Parathyroid adenoma (tissue), 2 donors: ENCODE results near the gene FRRS1.

Experiments used
- H2AFZ ChIP-seq: fragments of 300-600 bp; sonication (generic); one replicate; pipeline ENCODE4 v1.7.0; 2017; ENCODE audit warnings: antibody characterized with exemption, mild to moderate bottlenecking
- H3K27ac ChIP-seq: fragments of 300-600 bp; sonication (generic); one replicate; pipeline ENCODE4 v1.7.0; 2017
- H3K27me3 ChIP-seq: fragments of 300-600 bp; sonication (generic); one replicate; pipeline ENCODE4 v1.7.0; 2017; ENCODE audit warnings: low read length; ENCODE audit not compliant: control insufficient read depth, insufficient read depth
- H3K36me3 ChIP-seq: fragments of 300-600 bp; sonication (generic); one replicate; pipeline ENCODE4 v1.7.0; 2017; ENCODE audit warnings: low read length; ENCODE audit not compliant: control insufficient read depth, insufficient read depth
- H3K4me1 ChIP-seq: fragments of 300-600 bp; sonication (generic); one replicate; pipeline ENCODE4 v1.7.0; 2017; ENCODE audit warnings: control low read depth
- H3K4me2 ChIP-seq: fragments of 300-600 bp; sonication (generic); one replicate; pipeline ENCODE4 v1.7.0; 2017; ENCODE audit warnings: low read length
- H3K4me3 ChIP-seq: fragments of 300-600 bp; sonication (generic); one replicate; pipeline ENCODE4 v1.7.0; 2017; ENCODE audit warnings: low read depth, low read length
- H3K79me2 ChIP-seq: fragments of 300-600 bp; sonication (generic); one replicate; pipeline ENCODE4 v1.7.0; 2017; ENCODE audit warnings: control low read depth
- H3K9ac ChIP-seq: fragments of 300-600 bp; sonication (generic); one replicate; pipeline ENCODE4 v1.7.0; 2017; ENCODE audit warnings: mild to moderate bottlenecking
- H3K9me3 ChIP-seq: fragments of 300-600 bp; sonication (generic); one replicate; pipeline ENCODE4 v1.7.0; 2017; ENCODE audit warnings: low read length; ENCODE audit not compliant: control insufficient read depth
- CTCF ChIP-seq: fragments of 300-600 bp; sonication (generic); IDR thresholded peaks from one replicate; pipeline ENCODE4 v1.7.0; 2017; ENCODE audit warnings: antibody characterized with exemption, mild to moderate bottlenecking
- donor health status: primary hyperparathyroidism.

Gene FRRS1

DNA sequence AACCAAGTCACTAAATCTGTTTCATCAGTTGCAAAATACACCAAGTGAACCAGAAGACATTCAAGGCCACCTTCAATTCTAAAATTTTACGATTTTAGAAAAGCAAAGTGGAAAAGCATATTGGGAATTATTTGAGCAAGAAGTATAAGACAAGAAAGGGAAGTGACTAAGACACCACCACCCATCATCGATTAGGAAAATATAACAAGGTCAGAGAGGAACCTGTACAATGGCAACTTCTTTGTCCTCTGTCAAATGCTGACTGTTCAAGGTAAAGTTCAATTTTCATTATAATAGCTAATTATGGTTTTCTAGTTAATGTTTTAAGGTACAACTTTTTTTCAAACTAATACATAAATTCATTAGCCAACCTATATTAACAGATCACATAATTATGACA, 10.8 kb downstream of the FRRS1 start:
- Histone ChIP-seq H3K36me3 (no peaks in the 10 kb centered on the region), H3K27me3 (no peaks in the 10 kb centered on the region), H3K27ac (no peak overlapping the region), H3K9me3 (no peaks in the 10 kb centered on the region), H3K4me3 (no peak overlapping the region), H3K9ac (no peak overlapping the region), H3K79me2 (no peaks in the 10 kb centered on the region), H3K4me1 (no peaks in the 10 kb centered on the region), H3K4me2 (no peak overlapping the region), H2AFZ (no peak overlapping the region)
- TF ChIP-seq CTCF: no peak

DNA sequence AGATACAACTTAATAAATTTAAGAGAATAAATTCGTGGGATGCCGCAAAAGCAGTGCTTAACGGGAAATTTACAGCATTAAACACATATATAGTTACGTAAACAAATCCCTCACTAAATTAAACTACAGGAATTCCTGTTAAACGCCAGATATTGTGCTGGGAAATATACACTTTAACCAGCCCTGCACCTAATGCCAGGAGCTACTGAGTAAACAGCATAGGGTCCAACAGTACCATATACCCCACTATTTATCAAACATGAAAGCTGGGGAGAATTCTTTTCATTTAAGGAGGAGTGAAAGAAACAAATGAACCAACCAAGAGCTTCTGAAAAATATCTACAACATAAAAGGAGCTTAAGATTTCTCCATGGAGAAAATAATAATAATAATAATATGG, 11.7 kb downstream of the FRRS1 start:
- H3K27ac ChIP-seq: no peak overlapping the region

GRCh38 chr1:99754055-99754626, 12.3 kb downstream of the FRRS1 start:
- no peaks in the 10 kb centered on the region for H3K79me2 ChIP-seq
- no peak for TF ChIP-seq CTCF

More for the DNA sequence above, 11.7 kb downstream of the FRRS1 start:
- Histone ChIP-seq H3K27me3 (no peaks in the 10 kb centered on the region), H3K36me3 (no peaks in the 10 kb centered on the region), H3K4me3 (no peak overlapping the region), H3K9me3 (no peaks in the 10 kb centered on the region), H3K79me2 (no peaks in the 10 kb centered on the region), H2AFZ (no peak overlapping the region), H3K4me1 (no peaks in the 10 kb centered on the region), H3K9ac (no peak overlapping the region), H3K4me2 (no peak overlapping the region)
- no peak for TF ChIP-seq CTCF

DNA sequence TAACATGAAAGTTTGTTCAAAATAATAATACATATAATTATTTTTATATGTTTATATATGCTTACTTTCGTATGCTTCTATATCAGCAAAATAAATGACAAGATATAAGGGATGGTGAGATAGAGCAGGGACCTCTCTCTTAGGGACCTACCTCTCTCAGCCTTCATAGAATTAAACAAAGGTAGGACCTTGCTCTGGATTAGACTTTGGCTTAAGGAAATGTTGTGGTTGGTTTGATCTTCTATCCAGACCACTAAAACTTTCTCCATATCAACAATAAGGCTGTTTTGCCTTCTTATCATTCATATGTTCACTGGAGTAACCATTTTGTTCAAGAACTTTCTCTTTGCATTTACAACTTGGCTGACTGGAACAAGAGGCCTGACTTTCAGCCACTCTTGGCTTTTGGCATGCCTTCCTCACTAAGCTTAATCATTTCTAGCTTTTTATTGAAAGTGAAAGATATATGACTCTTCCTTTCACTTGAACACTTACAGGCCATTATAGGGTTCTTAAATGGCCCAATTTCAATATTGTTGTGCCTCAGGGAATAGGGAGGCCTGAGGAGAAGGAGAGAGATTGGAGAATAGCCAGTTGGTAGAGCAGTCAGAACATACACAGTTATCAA, 14.4 kb downstream of the FRRS1 start:
- no peaks in the 10 kb centered on the region for H3K79me2 ChIP-seq
- no peaks in the 10 kb centered on the region for H3K36me3 ChIP-seq
- H2AFZ ChIP-seq: no peak overlapping the region
- no peak overlapping the region for H3K27ac ChIP-seq
- no peak for TF ChIP-seq CTCF
- no peak overlapping the region for H3K9ac ChIP-seq
- H3K9me3 ChIP-seq: no peaks in the 10 kb centered on the region
- H3K4me3 ChIP-seq: no peak overlapping the region
- H3K27me3 ChIP-seq: no peaks in the 10 kb centered on the region
- H3K4me1 ChIP-seq: no peaks in the 10 kb centered on the region
- no peak overlapping the region for H3K4me2 ChIP-seq

More at GRCh38 chr1:99754055-99754626, 12.3 kb downstream of the FRRS1 start:
- Histone ChIP-seq H3K36me3 (no peaks in the 10 kb centered on the region), H3K4me3 (no peak overlapping the region), H3K4me1 (no peaks in the 10 kb centered on the region), H3K27ac (no peak overlapping the region), H3K27me3 (no peaks in the 10 kb centered on the region), H2AFZ (no peak overlapping the region), H3K4me2 (no peak overlapping the region), H3K9ac (no peak overlapping the region), H3K9me3 (no peaks in the 10 kb centered on the region)
